NCI-H748 treated with DMSO at 0.1 percent for 48 hours (cell line): ENCODE measurements around the gene MYH14.
"Not testable (repeated sequence)": the region's sequence is repeated elsewhere in the genome, so short reads cannot be mapped to it uniquely, and the experiment has no call there.

Source experiments
- DNase-seq: peaks from one replicate; lab custom pipeline; 2025; lab: John Stamatoyannopoulos, UW

MYH14 gene

GRCh38 chr19:50224986-50225747 is 21.7 kb downstream of the MYH14 start:
- DNase-seq, result no peak

- no peak for DNase-seq
Observed at GRCh38 chr19:50226536-50226935, 23.1 kb downstream of the MYH14 start.

- DNase-seq, result not testable (repeated sequence)
Observed at GRCh38 chr19:50228153-50228552, 24.7 kb downstream of the MYH14 start.

- DNase-seq, result no peak
Observed at GRCh38 chr19:50230379-50231351, 27.2 kb downstream of the MYH14 start.

GRCh38 chr19:50231417-50231816 is 28.0 kb downstream of the MYH14 start:
- DNase-seq, result not testable (repeated sequence)

GRCh38 chr19:50231821-50232220 is 28.4 kb downstream of the MYH14 start:
- DNase-seq, result no peak

- no peak for DNase-seq
Observed at GRCh38 chr19:50232600-50232999, 29.2 kb downstream of the MYH14 start.

GRCh38 chr19:50233308-50233910 is 30.0 kb downstream of the MYH14 start:
- no peak for DNase-seq

- peak; percentile 30 for DNase-seq
Observed at GRCh38 chr19:50237493-50237892, 34.1 kb downstream of the MYH14 start.

GRCh38 chr19:50238043-50238442 is 34.6 kb downstream of the MYH14 start:
- DNase-seq, result no peak

GRCh38 chr19:50239921-50240590 is 36.6 kb downstream of the MYH14 start:
- no peak for DNase-seq

- DNase-seq, result no peak
Observed at GRCh38 chr19:50242581-50242980, 39.2 kb downstream of the MYH14 start.

GRCh38 chr19:50244695-50245094 is 41.3 kb downstream of the MYH14 start:
- DNase-seq, result no peak

- DNase-seq, result no peak
Observed at GRCh38 chr19:50248413-50248812, 45.0 kb downstream of the MYH14 start.

GRCh38 chr19:50248826-50249225 is 45.4 kb downstream of the MYH14 start:
- no peak for DNase-seq

GRCh38 chr19:50249636-50250035 is 46.2 kb downstream of the MYH14 start:
- no peak for DNase-seq

- DNase-seq, result no peak
Observed at GRCh38 chr19:50250450-50251136, 47.2 kb downstream of the MYH14 start.

- DNase-seq, result peak; percentile 12
Observed at GRCh38 chr19:50252111-50252886, 48.9 kb downstream of the MYH14 start.

- no peak for DNase-seq
Observed at GRCh38 chr19:50252887-50253268, 49.5 kb downstream of the MYH14 start.

- no peak for DNase-seq
Observed at GRCh38 chr19:50255115-50255514, 51.7 kb downstream of the MYH14 start.

- no peak for DNase-seq
Observed at GRCh38 chr19:50257141-50257540, 53.7 kb downstream of the MYH14 start.
